ENCODE measurements around the gene DNM3.

DNM3 gene

DNA sequence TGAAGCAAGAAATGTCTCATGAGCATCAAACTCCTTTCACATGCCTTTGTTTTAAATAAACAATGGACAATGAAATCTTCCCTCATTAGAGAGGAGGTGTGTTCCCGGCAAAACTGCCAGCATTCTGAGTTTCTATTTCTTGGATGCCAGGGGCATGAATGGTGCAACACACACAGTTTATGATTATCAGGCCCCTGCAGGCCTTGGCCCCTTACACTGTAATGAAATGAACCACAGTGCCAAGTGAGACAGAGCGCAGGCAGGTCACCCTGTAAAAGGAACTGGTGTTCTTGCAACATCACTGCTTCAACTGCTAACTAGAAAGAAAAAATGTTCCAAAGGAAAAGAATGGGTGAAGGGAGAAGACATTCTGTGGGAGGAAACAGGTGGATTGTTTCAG is 606.3 kb downstream of the DNM3 start:
- no peak for DNase-seq

- no peak for DNase-seq
Observed at GRCh38 chr1:172448995-172449584, 607.8 kb downstream of the DNM3 start.

- DNase-seq: no peak
Observed at GRCh38 chr1:172449585-172450523, 608.6 kb downstream of the DNM3 start.

GRCh38 chr1:172450524-172450885 is 609.2 kb downstream of the DNM3 start:
- DNase-seq: no peak

DNA sequence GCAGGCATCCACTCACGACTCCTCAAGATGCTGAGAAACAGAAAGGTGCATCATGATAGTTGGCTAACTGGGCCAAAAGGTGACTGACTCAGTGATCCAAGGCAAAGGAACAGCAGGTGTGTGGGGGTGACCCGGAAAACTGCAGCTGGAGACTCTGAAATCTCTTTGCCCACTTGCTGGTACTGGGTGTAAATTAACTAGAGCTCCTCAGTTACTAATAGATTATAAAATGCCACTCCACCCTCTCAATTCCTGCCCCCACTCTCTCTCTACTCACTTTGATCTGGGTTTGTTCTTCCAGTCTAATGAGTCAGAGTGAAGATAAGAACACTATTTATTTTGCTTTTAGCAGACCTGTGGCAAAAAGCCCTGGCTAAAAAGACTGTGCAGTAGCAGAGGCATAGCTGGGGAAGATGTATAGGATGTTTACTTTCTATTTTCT is 609.7 kb downstream of the DNM3 start:
- no peak for DNase-seq

DNA sequence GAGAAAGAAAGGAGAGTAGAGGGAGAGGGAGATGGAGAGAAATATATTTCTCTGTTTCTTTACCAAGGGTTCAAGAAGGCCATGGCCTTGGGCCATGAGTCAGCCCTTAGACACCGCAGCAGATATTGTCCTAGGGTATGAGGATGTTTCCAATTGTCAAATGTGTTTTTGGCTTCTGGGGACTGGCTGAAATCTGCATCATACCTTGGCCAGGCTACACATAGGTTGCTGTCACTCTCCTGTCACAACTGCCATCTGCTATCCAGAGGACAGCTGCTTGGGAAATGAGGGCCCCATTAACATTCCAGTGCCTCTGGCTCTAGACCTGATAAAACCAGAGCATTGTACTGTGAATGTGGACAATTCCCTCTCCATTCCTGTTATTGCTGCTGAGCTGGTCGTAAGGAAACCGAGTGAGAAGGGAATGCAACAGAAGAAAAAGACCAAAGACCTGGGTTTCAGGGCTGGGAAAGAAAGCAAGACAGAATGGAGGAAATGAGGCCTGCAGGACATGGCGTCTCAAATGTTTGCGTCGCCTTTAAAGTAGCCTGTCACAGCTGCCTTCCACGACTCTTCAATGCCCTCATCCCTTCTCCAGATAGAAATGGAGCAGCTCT is 611.3 kb downstream of the DNM3 start:
- no peak for DNase-seq

GRCh38 chr1:172453153-172453545 is 611.9 kb downstream of the DNM3 start:
- DNase-seq: no peak

GRCh38 chr1:172453607-172454006 is 612.3 kb downstream of the DNM3 start:
- no peak for DNase-seq

DNA sequence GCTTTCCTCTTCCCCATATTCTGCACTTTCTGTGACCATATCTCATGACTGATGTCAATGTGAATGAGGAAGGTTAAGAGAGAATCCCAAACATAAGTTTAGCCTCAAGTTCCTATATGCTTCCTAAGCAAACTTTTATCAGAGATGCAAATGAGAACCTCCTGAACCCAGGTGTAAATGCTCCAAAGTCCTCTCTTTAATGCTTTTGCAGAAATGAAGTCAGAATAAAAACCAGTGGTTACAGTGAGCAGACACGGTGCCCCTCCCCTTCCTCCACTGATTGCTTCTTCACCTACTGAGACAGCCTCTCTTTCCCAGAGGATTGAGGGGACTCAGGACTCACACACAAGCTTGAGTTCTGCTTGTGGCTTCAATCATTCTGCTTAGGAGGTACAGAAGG is 614.2 kb downstream of the DNM3 start:
- DNase-seq: no peak

DNA sequence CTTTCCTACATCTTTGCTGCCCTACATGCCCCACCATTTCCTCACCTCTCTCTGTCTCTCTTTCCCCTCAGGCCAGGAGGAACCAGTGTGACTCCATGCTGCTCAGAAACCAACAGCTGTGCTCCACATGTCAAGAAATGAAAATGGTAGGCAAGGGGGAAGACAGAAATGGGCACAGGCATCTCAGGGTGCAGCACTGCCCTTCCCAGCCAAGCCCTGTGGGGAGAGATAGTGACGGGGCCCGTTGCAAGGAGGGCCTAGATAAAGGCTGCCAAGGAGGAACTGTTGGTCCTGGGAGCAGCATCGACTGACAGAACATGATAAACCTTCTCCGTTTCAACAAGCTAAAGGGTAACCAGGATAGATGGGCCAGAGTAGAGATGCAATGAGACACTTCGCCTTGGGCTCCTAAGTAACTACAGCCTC is 615.1 kb downstream of the DNM3 start:
- no peak for DNase-seq

GRCh38 chr1:172457479-172458130 is 616.3 kb downstream of the DNM3 start:
- DNase-seq: no peak

GRCh38 chr1:172460177-172460576 is 618.9 kb downstream of the DNM3 start:
- no peak for DNase-seq

- DNase-seq: no peak
Observed at GRCh38 chr1:172460887-172461315, 619.6 kb downstream of the DNM3 start.
